A673 (cell line): Measurements from ENCODE around the gene BOLA1.
"Not testable (repeated sequence)": the region's sequence is repeated elsewhere in the genome, so short reads cannot be mapped to it uniquely, and the experiment has no call there.

Experiments
- EZH2 ChIP-seq: fragments of 200-600 bp; sonication (generic); IDR thresholded peaks from 2 replicates; pipeline ENCODE4 v1.6.1; 2017; ENCODE audit warnings: borderline replicate concordance, low read depth, mild to moderate bottlenecking, mixed read lengths, antibody characterized with exemption, low read length; ENCODE audit not compliant: poor library complexity, severe bottlenecking
- TF ChIP-seq, protein P1 (sequence below): fragments of 300-800, 200-600 bp; sonication (generic); conservative IDR thresholded peaks from 2 replicates; pipeline ENCODE4 v1.5.1; 2017; ENCODE audit warnings: low read depth, mild to moderate bottlenecking, antibody characterized with exemption, low read length, moderate library complexity, mixed read lengths

DNA sequence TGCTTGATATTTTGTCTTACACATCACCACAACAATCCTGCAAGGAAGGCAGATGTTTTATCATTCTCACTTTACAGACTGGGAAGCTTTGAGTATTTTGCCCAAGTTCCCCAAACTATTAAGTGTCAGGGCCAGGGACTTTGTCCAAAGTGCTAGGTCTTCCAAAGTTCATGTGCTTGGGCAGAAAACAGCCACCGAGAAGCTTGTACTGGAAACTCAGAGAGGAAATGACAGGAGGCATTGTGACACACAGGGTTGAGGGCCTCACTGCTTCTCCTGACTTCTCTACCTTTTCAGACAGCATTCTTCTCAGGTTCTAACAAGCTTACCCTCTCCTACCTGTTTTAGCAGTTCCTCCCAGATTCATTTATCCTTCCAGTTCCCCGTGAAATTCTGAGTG, 32.5 kb upstream of the BOLA1 start:
- TF ChIP-seq, protein P1, sequence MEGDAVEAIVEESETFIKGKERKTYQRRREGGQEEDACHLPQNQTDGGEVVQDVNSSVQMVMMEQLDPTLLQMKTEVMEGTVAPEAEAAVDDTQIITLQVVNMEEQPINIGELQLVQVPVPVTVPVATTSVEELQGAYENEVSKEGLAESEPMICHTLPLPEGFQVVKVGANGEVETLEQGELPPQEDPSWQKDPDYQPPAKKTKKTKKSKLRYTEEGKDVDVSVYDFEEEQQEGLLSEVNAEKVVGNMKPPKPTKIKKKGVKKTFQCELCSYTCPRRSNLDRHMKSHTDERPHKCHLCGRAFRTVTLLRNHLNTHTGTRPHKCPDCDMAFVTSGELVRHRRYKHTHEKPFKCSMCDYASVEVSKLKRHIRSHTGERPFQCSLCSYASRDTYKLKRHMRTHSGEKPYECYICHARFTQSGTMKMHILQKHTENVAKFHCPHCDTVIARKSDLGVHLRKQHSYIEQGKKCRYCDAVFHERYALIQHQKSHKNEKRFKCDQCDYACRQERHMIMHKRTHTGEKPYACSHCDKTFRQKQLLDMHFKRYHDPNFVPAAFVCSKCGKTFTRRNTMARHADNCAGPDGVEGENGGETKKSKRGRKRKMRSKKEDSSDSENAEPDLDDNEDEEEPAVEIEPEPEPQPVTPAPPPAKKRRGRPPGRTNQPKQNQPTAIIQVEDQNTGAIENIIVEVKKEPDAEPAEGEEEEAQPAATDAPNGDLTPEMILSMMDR, result not testable (repeated sequence)
- TF ChIP-seq EZH2, result not testable (repeated sequence)
